Progenitor cell of endocrine pancreas (in vitro differentiated cells): ENCODE measurements around the gene ANKRD24. TPM values are rescaled to one million over a fixed set of nuclear protein-coding genes. Genes with fewer than 3 reads are reported as not detected.
A peak's percentile ranks its signal among the peaks of the same experiment; 100 is the strongest.

Experiments
- DNase-seq: peaks from one replicate; pipeline ENCODE4 v3.0.0; 2021; ENCODE audit warnings: low spot score; ENCODE audit not compliant: unreplicated experiment
- H3K27ac Mint-ChIP-seq: 2 replicates; pipeline ENCODE4 v1.8.0; 2021; ENCODE audit warnings: mild to moderate bottlenecking, moderate library complexity, mixed read lengths
- H3K27me3 Mint-ChIP-seq: 2 replicates; pipeline ENCODE4 v1.8.0; 2021; ENCODE audit warnings: mixed read lengths
- H3K36me3 Mint-ChIP-seq: 2 replicates; pipeline ENCODE4 v1.8.0; 2022; ENCODE audit warnings: mixed read lengths; ENCODE audit not compliant: insufficient read depth
- H3K4me1 Mint-ChIP-seq: 2 replicates; pipeline ENCODE4 v1.8.0; 2021; ENCODE audit warnings: low read depth, mixed read lengths
- H3K4me3 Mint-ChIP-seq: 2 replicates; pipeline ENCODE4 v1.8.0; 2021; ENCODE audit warnings: low read depth, mild to moderate bottlenecking, moderate library complexity, mixed read lengths
- H3K9me3 Mint-ChIP-seq: 2 replicates; pipeline ENCODE4 v1.8.0; 2021; ENCODE audit warnings: low read depth, mixed read lengths
- total RNA-seq: library from RNA; stranded (reverse); gene quantifications from 2 replicates; pipeline ENCODE4 v1.2.1, GENCODE V29; 2021
- TF ChIP-seq, protein P1 (sequence below): fragments of 200-600 bp; sonication (generic); IDR thresholded peaks from one replicate; pipeline ENCODE4 v1.5.0; 2021; ENCODE audit warnings: antibody characterized with exemption, mild to moderate bottlenecking; ENCODE audit not compliant: unreplicated experiment

Gene ANKRD24
- total RNA-seq, 1 donor from 2014 or later, result 1.6 TPM

DNA sequence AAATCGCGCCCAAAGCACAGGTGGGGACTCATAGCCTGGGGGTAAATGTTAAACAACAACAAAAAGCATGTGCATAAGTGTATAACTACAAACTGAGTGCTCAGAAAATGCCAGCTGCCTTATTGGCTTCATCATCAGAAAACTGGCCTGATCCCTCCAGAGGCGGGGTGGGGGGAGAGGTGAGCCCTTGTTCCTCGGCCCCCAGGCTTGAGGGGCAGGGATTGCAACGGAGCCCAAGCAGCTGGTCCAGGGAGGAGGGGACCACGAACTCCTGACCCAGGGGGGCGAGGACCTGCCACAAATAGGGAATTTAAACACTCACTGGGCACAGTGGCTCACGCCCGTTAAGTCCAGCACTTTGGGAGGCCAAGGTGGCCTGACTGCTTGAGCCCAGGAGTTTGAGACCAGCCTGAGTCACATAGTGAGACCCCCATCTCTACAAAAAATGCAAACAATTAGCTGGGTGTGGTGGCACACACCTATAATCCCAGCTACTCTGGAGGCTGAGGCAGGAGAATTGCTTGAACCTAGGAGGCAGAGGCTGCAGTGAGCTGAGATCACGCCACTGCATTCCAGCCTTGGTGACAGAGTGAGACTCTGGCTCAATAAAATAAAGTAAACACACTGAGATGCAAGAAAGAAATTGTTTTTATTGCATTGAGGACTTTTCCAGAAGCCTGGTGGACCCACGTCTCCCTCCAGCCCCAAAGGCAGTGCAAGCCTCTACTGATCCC, 8.8 kb upstream of the ANKRD24 start:
- TF ChIP-seq, protein P1, sequence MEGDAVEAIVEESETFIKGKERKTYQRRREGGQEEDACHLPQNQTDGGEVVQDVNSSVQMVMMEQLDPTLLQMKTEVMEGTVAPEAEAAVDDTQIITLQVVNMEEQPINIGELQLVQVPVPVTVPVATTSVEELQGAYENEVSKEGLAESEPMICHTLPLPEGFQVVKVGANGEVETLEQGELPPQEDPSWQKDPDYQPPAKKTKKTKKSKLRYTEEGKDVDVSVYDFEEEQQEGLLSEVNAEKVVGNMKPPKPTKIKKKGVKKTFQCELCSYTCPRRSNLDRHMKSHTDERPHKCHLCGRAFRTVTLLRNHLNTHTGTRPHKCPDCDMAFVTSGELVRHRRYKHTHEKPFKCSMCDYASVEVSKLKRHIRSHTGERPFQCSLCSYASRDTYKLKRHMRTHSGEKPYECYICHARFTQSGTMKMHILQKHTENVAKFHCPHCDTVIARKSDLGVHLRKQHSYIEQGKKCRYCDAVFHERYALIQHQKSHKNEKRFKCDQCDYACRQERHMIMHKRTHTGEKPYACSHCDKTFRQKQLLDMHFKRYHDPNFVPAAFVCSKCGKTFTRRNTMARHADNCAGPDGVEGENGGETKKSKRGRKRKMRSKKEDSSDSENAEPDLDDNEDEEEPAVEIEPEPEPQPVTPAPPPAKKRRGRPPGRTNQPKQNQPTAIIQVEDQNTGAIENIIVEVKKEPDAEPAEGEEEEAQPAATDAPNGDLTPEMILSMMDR, result no peak
- DNase-seq, result no peak
- H3K4me1 Mint-ChIP-seq, result no peaks in the 10 kb centered on the region
- H3K27ac Mint-ChIP-seq, result no peak overlapping the region
- H3K36me3 Mint-ChIP-seq, result peaks cover 2% of the 10 kb centered on the region
- no peaks in the 10 kb centered on the region for H3K9me3 Mint-ChIP-seq
- H3K27me3 Mint-ChIP-seq, result peaks cover 7% of the 10 kb centered on the region
- no peak overlapping the region for H3K4me3 Mint-ChIP-seq

DNA sequence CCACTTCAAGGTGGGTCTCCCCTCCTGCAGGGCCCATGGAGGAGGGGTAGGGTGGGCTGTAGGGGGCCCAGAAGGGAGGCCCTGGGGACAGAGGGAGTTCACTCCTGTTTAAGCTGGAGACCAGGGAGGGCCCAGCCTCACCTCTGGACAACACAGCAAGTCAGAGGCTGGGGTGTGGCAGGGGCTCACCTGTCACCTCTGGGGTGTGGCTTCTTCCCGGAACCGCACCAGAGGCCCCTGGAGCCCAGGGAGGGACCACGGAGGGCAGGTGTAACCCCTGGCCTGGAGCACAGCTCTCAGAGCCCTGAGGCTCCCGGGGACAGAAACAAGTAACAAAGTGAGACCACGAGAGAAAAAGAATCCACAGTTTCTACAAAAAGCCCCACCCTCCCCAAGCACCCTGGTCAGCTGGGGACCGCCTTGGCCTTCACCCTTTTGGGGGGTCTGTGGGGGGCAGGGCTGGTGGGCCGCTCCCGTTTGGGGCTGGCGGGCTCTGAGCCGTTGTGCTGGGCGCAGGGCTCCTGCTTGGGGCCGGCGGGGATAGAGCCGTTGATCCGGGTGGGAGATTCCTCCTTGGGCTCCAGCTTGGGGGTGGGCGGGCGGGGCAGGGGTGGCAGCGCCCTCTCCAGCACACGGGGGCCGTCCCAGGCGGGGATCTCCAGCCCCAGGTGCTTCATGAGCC, 8.1 kb upstream of the ANKRD24 start:
- TF ChIP-seq, protein P1, result no peak
- H3K4me1 Mint-ChIP-seq, result no peaks in the 10 kb centered on the region
- no peaks in the 10 kb centered on the region for H3K9me3 Mint-ChIP-seq
- no peak overlapping the region for H3K4me3 Mint-ChIP-seq
- no peak for DNase-seq
- peaks cover 7% of the 10 kb centered on the region for H3K27me3 Mint-ChIP-seq
- H3K27ac Mint-ChIP-seq, result no peak overlapping the region
- H3K36me3 Mint-ChIP-seq, result peaks cover 4% of the 10 kb centered on the region

DNA sequence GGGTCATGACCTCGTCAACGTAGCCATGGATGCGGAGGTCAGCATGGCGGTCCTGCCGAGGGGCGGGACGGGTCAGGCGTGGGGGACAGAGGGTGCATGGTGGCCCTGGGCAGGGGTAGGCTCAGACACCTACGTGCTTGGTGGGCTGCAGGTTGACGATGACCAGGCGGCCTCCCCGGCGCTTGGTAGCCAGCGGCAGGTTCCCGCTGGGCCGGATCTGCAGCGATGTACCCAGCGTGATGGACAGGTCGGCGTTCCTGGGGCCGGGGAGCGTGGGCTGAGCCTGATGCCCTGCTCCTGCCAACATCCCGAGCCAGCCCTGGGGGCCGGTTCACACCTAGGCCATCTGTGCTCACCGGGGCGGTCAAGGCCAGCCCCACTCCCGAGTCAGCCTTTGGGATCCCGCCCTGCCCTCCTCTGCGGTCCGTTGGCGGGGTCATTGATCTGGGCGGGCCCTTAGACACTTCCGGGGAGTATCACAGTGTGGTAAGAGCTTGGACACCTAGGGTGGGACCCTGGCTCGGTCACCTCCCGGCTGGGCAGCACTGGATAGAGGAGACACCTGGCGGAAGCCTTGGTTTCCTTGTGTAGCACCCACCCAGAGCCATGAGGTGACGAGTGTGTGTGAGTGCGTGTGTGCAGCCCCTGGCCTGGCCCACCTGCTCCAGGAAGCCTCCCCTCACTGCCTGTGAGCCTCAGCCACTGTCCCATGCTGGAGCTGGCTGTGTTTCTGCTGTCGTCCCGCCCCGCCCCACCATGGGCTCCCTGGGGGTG, 7.4 kb upstream of the ANKRD24 start:
- Mint-ChIP-seq H3K36me3 (peaks cover 8% of the 10 kb centered on the region), H3K27me3 (peaks cover 7% of the 10 kb centered on the region), H3K27ac (no peak overlapping the region), H3K4me1 (no peaks in the 10 kb centered on the region), H3K9me3 (no peaks in the 10 kb centered on the region), H3K4me3 (no peak overlapping the region)
- no peak for DNase-seq
- TF ChIP-seq, protein P1, result no peak

DNA sequence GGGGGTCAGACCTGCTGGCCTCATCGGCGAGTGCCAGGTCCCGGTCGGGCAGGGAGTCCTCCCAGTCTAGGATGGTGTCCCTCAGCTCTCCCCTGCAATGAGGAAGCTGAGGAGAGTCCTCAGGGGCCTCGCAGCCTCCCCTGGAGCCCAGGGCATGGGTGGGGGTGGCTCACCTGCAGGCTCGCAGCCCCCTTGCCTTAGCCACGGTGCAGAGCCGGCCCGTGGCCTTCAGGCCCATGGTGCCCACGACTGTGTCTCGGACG, 6.9 kb upstream of the ANKRD24 start:
- no peak overlapping the region for H3K4me3 Mint-ChIP-seq
- H3K27me3 Mint-ChIP-seq, result peaks cover 7% of the 10 kb centered on the region
- DNase-seq, result no peak
- TF ChIP-seq, protein P1, result no peak
- H3K36me3 Mint-ChIP-seq, result peaks cover 8% of the 10 kb centered on the region
- H3K27ac Mint-ChIP-seq, result no peak overlapping the region
- H3K4me1 Mint-ChIP-seq, result no peaks in the 10 kb centered on the region
- no peaks in the 10 kb centered on the region for H3K9me3 Mint-ChIP-seq

DNA sequence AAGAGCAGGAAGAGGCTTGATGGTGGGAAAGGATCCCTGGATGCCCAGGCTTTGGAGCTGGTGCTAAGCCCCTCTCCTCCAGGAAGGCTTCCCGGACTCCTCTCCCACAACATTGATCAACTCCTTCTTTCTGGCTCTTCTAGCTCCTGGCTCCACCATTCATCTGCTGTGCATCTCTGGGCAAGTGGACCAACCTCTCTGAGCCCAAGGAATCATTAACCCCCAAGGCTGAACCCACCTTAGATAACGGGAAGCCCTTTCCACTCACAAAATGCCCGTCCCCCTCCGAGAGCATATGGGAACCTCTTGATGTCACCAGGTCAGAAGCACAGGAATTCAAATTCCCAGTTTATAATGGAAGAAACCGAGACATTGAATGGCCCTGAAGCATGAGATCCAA, 5.3 kb upstream of the ANKRD24 start:
- DNase-seq, result no peak
- TF ChIP-seq, protein P1, result no peak
- Mint-ChIP-seq H3K27ac (peak overlapping the region; percentile 37), H3K9me3 (no peaks in the 10 kb centered on the region), H3K27me3 (peaks cover 4% of the 10 kb centered on the region), H3K4me1 (peaks cover 5% of the 10 kb centered on the region), H3K4me3 (no peak overlapping the region), H3K36me3 (peaks cover 8% of the 10 kb centered on the region)
